Tracheal epithelial cell (primary cell): ENCODE data around the gene TMEM106B. TPM values are rescaled to one million over a fixed set of nuclear protein-coding genes. Genes with fewer than 3 reads are reported as not detected.

Experiments
- total RNA-seq: library from RNA; depleted of rRNA; stranded (reverse); fragments of >200 nt; gene quantifications from 2 replicates; pipeline ENCODE4 v1.2.1, GENCODE V29; 2014

Gene TMEM106B
- 46.5 and 69.9 TPM in 2 replicates for total RNA-seq

GRCh38 chr7:12211054-12211710 is at the start of gene TMEM106B:
TSS of gene TMEM106B (plus strand) at chr7:12211294. CDS start at chr7:12214811, 3,517 bp downstream.

Other genes with a start within 250 kb of the TMEM106B start
- gene VWDE, start 192.6 kb downstream of the TMEM106B start, total RNA-seq: 1.9 and 3.6 TPM in 2 replicates